ENCODE data around the gene CADPS2. TPM values are rescaled to one million over a fixed set of nuclear protein-coding genes. Genes with fewer than 3 reads are reported as not detected.

CADPS2 gene
- total RNA-seq, 1 donor from 2014 or later, result 19.1 TPM

DNA sequence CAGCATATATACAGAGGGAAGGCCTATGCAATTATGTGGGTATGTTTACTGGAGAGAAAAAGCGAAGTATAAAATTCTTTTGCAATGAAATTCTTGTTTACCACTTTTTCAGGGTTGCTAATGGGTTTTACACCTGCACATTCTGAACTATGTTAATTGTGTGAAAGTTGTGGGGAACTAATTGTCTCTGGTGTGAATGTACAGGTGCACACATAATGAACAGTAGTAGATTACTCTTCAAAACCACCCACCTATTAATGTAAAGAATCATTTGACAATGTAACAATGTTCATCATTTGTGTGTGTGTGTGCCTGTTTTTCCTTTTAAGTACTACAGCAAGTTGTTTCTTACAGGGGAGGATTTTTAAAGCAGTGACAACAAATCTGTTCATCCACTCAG, 501.7 kb downstream of the CADPS2 start:
- Histone ChIP-seq H3K79me2 (ENCODE audit: low read depth) (no peaks in the 10 kb centered on the region), H2AFZ (replicated peaks) (no peak overlapping the region), H3K4me1 (peaks cover 55% of the 10 kb centered on the region), H3K9me3 (ENCODE audit: low read depth) (no peaks in the 10 kb centered on the region), H3K36me3 (no peaks in the 10 kb centered on the region), H3K9ac (peak overlapping the region; percentile 19), H3K27me3 (no peaks in the 10 kb centered on the region), H3K27ac (no peak overlapping the region), H3K4me3 (no peak overlapping the region), H3K4me2 (peak overlapping the region; percentile 31), H3F3A (ENCODE audit: low read depth) (peaks cover 55% of the 10 kb centered on the region), H4K20me1 (ENCODE audit: low read depth) (no peaks in the 10 kb centered on the region)
- Mint-ChIP-seq H3K27ac (no peak overlapping the region), H3K36me3 (no peaks in the 10 kb centered on the region), H3K9me3 (no peaks in the 10 kb centered on the region), H3K4me1 (peaks cover 25% of the 10 kb centered on the region), H3K4me3 (no peak overlapping the region), H3K27me3 (ENCODE audit: insufficient read depth, low read depth) (no peaks in the 10 kb centered on the region)
- TF ChIP-seq, protein P1, sequence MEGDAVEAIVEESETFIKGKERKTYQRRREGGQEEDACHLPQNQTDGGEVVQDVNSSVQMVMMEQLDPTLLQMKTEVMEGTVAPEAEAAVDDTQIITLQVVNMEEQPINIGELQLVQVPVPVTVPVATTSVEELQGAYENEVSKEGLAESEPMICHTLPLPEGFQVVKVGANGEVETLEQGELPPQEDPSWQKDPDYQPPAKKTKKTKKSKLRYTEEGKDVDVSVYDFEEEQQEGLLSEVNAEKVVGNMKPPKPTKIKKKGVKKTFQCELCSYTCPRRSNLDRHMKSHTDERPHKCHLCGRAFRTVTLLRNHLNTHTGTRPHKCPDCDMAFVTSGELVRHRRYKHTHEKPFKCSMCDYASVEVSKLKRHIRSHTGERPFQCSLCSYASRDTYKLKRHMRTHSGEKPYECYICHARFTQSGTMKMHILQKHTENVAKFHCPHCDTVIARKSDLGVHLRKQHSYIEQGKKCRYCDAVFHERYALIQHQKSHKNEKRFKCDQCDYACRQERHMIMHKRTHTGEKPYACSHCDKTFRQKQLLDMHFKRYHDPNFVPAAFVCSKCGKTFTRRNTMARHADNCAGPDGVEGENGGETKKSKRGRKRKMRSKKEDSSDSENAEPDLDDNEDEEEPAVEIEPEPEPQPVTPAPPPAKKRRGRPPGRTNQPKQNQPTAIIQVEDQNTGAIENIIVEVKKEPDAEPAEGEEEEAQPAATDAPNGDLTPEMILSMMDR (IDR thresholded peaks at IDR 0.05), result no peak
- TF ChIP-seq EZH2phosphoT487 (IDR thresholded peaks at IDR 0.05) (no peak), EZH2 (IDR thresholded peaks at IDR 0.05) (no peak)
- DNase-seq (ENCODE audit: low spot score), result no peak

DNA sequence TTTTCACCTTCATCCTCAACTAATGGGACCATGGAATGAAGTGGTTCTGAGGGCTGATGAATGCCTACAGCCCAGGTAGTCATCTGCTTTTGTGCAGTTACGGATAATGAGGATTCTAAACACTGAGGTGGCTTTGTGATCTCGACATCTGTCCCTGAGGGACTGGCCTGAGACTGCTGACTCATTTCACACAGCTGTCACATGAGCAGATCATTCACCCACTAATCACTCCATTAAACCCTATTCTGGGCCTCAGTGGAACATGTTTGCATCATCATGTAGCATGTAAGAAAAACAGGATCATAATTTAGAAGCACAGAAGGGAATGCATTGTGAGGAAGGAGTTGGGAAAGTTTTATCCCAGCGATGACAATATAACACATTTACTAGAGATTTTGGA, 502.3 kb downstream of the CADPS2 start:
- peaks cover 55% of the 10 kb centered on the region for H3F3A ChIP-seq (ENCODE audit: low read depth)
- H3K36me3 Mint-ChIP-seq, result no peaks in the 10 kb centered on the region

DNA sequence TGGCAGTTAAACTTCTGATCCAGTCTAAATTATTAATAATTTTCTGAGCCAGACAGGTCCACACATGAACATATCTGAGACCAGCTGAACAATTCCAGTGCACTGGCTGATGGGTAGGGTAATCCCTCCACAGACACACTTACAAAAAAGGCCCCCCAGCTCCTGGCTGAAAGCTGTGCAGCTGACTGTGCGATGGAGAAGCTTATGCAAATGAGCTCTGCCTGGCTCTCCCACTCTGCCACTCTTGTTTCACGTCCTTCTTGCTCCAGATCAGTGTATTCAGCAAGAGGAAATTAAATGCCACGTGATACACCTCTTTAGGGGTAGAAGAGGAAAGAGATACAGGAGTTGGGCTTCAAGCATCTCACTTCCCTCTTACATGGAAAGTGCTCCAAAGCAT, 505.3 kb downstream of the CADPS2 start:
- peak overlapping the region; percentile 52 for H3K4me2 ChIP-seq
- no peak overlapping the region for H3K27ac Mint-ChIP-seq
- H3K4me3 ChIP-seq, result peak overlapping the region; percentile 1
- TF ChIP-seq, protein P1 (IDR thresholded peaks at IDR 0.05), result no peak
- TF ChIP-seq EZH2 (IDR thresholded peaks at IDR 0.05), result no peak
- TF ChIP-seq EZH2phosphoT487 (IDR thresholded peaks at IDR 0.05), result no peak
- no peaks in the 10 kb centered on the region for H4K20me1 ChIP-seq (ENCODE audit: low read depth)
- no peaks in the 10 kb centered on the region for H3K9me3 Mint-ChIP-seq
- H3K79me2 ChIP-seq (ENCODE audit: low read depth), result no peaks in the 10 kb centered on the region
- H3K36me3 ChIP-seq, result no peaks in the 10 kb centered on the region
- no peaks in the 10 kb centered on the region for H3K27me3 Mint-ChIP-seq (ENCODE audit: insufficient read depth, low read depth)
- DNase-seq (ENCODE audit: low spot score), result peak; percentile 73
- no peak overlapping the region for H2AFZ ChIP-seq (replicated peaks)
- H3F3A ChIP-seq (ENCODE audit: low read depth), result peaks cover 62% of the 10 kb centered on the region
- H3K9me3 ChIP-seq (ENCODE audit: low read depth), result no peaks in the 10 kb centered on the region
- H3K36me3 Mint-ChIP-seq, result no peaks in the 10 kb centered on the region
- peaks cover 76% of the 10 kb centered on the region for H3K4me1 ChIP-seq
- peak overlapping the region; percentile 39 for H3K27ac ChIP-seq
- H3K27me3 ChIP-seq, result no peaks in the 10 kb centered on the region
- H3K9ac ChIP-seq, result no peak overlapping the region
- H3K4me3 Mint-ChIP-seq, result no peak overlapping the region
- peaks cover 28% of the 10 kb centered on the region for H3K4me1 Mint-ChIP-seq

More for the DNA sequence above, 502.3 kb downstream of the CADPS2 start:
- peak overlapping the region; percentile 60 for H3K27ac ChIP-seq
- H3K79me2 ChIP-seq (ENCODE audit: low read depth), result no peaks in the 10 kb centered on the region
- Mint-ChIP-seq H3K4me1 (peaks cover 28% of the 10 kb centered on the region), H3K27me3 (ENCODE audit: insufficient read depth, low read depth) (no peaks in the 10 kb centered on the region), H3K9me3 (no peaks in the 10 kb centered on the region), H3K27ac (no peak overlapping the region), H3K4me3 (no peak overlapping the region)
- H4K20me1 ChIP-seq (ENCODE audit: low read depth), result no peaks in the 10 kb centered on the region
- H3K9me3 ChIP-seq (ENCODE audit: low read depth), result no peaks in the 10 kb centered on the region
- peak; percentile 46 for DNase-seq (ENCODE audit: low spot score)
- H3K27me3 ChIP-seq, result no peaks in the 10 kb centered on the region
- H3K4me1 ChIP-seq, result peaks cover 56% of the 10 kb centered on the region
- no peak overlapping the region for H2AFZ ChIP-seq (replicated peaks)
- H3K4me2 ChIP-seq, result peak overlapping the region; percentile 31
- no peak overlapping the region for H3K9ac ChIP-seq
- no peaks in the 10 kb centered on the region for H3K36me3 ChIP-seq
- TF ChIP-seq EZH2phosphoT487 (IDR thresholded peaks at IDR 0.05) (no peak), EZH2 (IDR thresholded peaks at IDR 0.05) (no peak)
- TF ChIP-seq, protein P1 (IDR thresholded peaks at IDR 0.05), result no peak
- no peak overlapping the region for H3K4me3 ChIP-seq

All from neural progenitor cell (in vitro differentiated cells).